Measurements from ENCODE around the gene SNX13.

SNX13 gene

GRCh38 chr7:17741426-17741825, 198.9 kb downstream of the SNX13 start:
- Histone ChIP-seq H3K36me3 (ENCODE audit: control insufficient read depth in 5 of 5, insufficient read depth in 5 of 5, low read length in 5 of 5) (no peaks in the 10 kb centered on the region), H3K9ac (ENCODE audit: low read length in 5 of 5) (no peak overlapping the region), H3K4me3 (ENCODE audit: low read depth in 1 of 5, low read length in 5 of 5) (no peak overlapping the region), H3K4me1 (ENCODE audit: control insufficient read depth in 5 of 5, insufficient read depth in 5 of 5, low read length in 5 of 5) (no peaks in the 10 kb centered on the region), H3K9me3 (ENCODE audit: control insufficient read depth in 5 of 5, low read length in 5 of 5) (no peaks in the 10 kb centered on the region), H3K27me3 (ENCODE audit: control insufficient read depth in 5 of 5, insufficient read depth in 4 of 5, low read length in 5 of 5) (no peaks in the 10 kb centered on the region), H3K27ac (ENCODE audit: low read depth, low read length) (no peak overlapping the region)

All from subcutaneous abdominal adipose tissue (tissue), 5 donors.